Right atrium auricular region (tissue), 2 donors: ENCODE measurements around the gene GSDME. TPM values are rescaled to one million over a fixed set of nuclear protein-coding genes. Genes with fewer than 3 reads are reported as not detected.

ENCODE experiments used
- DNase-seq: peaks from one replicate; pipeline ENCODE4 v3.0.0-alpha.2; 2019; ENCODE audit warnings: low spot score
- H3K27ac ChIP-seq, 2 donors: fragments of 200-600 bp; sonication (generic); 1 replicate in 1 of 2; 2 replicates in 1 of 2; pipeline ENCODE4 v1.5.1; 2016 to 2019
- H3K27me3 ChIP-seq, 2 donors: fragments of 200-600 bp; sonication (generic); one replicate each; pipeline versions ENCODE4 v1.5.1 to v1.6.0; 2017 to 2019
- H3K36me3 ChIP-seq: fragments of 200-600 bp; sonication (generic); one replicate; pipeline ENCODE4 v1.5.1; 2016
- H3K4me1 ChIP-seq, 2 donors: fragments of 200-600 bp; sonication (generic); one replicate each; pipeline versions ENCODE4 v1.5.1 to v1.6.0; 2017 to 2019
- H3K4me3 ChIP-seq, 2 donors: fragments of 200-600 bp; sonication (generic); 1 replicate in 1 of 2; 2 replicates in 1 of 2; pipeline ENCODE4 v1.5.1; 2017 to 2019; ENCODE audit warnings: mild to moderate bottlenecking in 1 of 2, moderate library complexity in 1 of 2
- H3K9me3 ChIP-seq, 2 donors: fragments of 200-600 bp; sonication (generic); one replicate each; pipeline ENCODE4 v1.5.1; 2019
- total RNA-seq, 2 donors: library from RNA; depleted of rRNA; stranded (reverse); fragments of >200 nt; gene quantifications; one replicate each; pipeline ENCODE4 v1.1.0, GENCODE V29; 2016
- TF ChIP-seq, protein P1 (sequence below), 2 donors: fragments of 200-600 bp; sonication (generic); IDR thresholded peaks; one replicate each; pipeline ENCODE4 v1.5.1; 2019; ENCODE audit warnings: antibody characterized with exemption in 2 of 2

The GSDME gene
- total RNA-seq, 2 donors from 2014 or later, result 7.7 to 11.9 TPM

DNA sequence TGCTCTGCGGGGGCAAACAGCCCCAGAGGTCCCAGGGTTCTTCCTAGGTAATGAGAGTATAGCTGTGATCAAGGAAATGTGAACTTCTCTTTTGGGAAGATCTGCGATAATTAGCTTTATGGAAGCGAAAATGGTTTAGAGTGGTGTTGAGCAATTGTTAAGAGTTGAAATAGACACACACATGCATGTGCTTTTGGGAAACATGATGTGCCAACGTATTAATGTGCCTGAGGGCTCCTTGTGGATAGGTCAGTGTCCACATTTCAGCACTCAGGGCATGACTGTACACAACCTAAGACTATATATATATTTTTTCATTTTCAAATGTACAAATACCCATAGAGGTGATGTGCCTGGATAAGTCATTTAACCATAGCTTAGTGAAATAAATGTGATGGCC, 67.0 kb downstream of the GSDME start:
- H3K4me3 ChIP-seq, result no peak overlapping the region
- H3K4me1 ChIP-seq, result no peaks in the 10 kb centered on the region
- no peak for DNase-seq
- no peaks in the 10 kb centered on the region for H3K36me3 ChIP-seq
- TF ChIP-seq, protein P1, sequence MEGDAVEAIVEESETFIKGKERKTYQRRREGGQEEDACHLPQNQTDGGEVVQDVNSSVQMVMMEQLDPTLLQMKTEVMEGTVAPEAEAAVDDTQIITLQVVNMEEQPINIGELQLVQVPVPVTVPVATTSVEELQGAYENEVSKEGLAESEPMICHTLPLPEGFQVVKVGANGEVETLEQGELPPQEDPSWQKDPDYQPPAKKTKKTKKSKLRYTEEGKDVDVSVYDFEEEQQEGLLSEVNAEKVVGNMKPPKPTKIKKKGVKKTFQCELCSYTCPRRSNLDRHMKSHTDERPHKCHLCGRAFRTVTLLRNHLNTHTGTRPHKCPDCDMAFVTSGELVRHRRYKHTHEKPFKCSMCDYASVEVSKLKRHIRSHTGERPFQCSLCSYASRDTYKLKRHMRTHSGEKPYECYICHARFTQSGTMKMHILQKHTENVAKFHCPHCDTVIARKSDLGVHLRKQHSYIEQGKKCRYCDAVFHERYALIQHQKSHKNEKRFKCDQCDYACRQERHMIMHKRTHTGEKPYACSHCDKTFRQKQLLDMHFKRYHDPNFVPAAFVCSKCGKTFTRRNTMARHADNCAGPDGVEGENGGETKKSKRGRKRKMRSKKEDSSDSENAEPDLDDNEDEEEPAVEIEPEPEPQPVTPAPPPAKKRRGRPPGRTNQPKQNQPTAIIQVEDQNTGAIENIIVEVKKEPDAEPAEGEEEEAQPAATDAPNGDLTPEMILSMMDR (IDR thresholded peaks at IDR 0.05), result no peak
- no peak overlapping the region for H3K27ac ChIP-seq
- H3K27me3 ChIP-seq, result no peaks in the 10 kb centered on the region
- H3K9me3 ChIP-seq, result no peaks in the 10 kb centered on the region

DNA sequence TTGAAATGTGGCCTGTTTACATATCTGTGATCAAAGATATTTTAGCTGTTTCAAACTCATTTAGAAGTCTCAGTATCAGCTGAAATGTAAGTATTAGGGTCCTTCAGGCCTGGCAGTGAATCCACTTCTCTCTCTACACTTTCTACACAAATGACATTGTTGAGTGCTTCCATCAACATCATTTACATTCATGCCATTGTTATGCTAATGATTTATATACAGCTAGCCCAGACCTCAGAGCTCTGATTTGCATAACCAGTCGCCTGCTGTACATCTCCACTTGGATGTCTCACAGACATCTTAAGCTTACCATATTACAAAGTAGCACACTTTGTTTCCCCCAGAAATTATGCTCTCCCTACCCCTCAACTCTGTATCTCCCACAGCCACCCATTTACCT, 71.6 kb downstream of the GSDME start:
- no peaks in the 10 kb centered on the region for H3K36me3 ChIP-seq
- TF ChIP-seq, protein P1 (IDR thresholded peaks at IDR 0.05), result no peak
- DNase-seq, result no peak
- no peak overlapping the region for H3K4me3 ChIP-seq
- H3K27me3 ChIP-seq, result no peaks in the 10 kb centered on the region
- no peaks in the 10 kb centered on the region for H3K9me3 ChIP-seq
- H3K4me1 ChIP-seq, result no peaks in the 10 kb centered on the region
- no peak overlapping the region for H3K27ac ChIP-seq

DNA sequence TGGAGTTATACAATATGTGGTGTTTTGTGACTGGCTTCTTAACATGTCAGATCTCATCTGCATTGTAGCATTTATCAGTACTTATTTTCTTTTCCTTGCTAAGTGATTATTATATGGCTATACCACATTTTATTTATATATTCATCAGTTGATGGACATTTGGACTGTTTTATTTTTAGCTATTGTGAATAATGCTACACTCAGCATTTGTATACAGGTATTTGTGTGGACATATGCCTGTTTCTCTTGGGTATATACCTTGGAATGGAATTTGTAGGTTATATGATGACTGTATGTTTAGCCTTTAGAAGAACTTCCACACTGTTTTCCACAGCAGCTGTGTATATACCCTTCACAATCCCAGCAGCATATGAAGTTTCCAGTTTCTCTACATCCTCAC, 86.5 kb downstream of the GSDME start:
- no peak overlapping the region for H3K27ac ChIP-seq
- no peak overlapping the region for H3K4me3 ChIP-seq
- no peaks in the 10 kb centered on the region for H3K4me1 ChIP-seq
- no peak for DNase-seq
- H3K27me3 ChIP-seq, result no peaks in the 10 kb centered on the region
- TF ChIP-seq, protein P1 (IDR thresholded peaks at IDR 0.05), result no peak
- H3K36me3 ChIP-seq, result no peaks in the 10 kb centered on the region
- H3K9me3 ChIP-seq, result no peaks in the 10 kb centered on the region

DNA sequence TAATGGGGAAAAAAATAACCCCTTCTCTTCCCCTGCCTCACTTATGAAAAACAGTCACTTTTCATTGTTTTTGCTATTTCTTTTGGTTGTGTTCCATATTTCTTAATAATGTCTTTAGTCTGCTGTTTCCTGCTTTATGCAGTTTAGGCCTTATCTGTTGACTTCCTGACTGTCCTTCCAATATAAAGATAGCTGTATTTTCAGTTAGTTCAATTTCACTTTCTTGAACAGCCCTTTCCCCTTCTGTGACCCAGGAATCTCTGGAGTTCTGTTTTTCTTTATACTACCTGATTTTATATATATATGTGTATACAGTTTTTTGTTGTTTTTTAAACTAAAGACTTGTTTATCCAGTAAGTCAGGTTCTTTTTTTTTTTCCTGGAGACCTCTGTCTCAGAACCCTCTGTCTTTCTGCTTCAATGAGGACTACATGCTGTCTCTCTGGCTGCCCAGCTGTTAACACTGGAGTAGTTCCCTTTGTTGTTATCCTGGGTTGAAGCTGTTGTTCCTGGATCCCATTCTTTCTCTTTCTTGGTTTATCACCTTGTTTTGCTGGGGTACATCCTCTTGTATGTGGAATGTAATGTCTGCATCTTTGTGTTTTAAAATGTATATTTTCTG, 87.2 kb downstream of the GSDME start:
- H3K9me3 ChIP-seq, result no peaks in the 10 kb centered on the region
- H3K4me1 ChIP-seq, result no peaks in the 10 kb centered on the region
- DNase-seq, result no peak
- H3K27ac ChIP-seq, result no peak overlapping the region
- no peaks in the 10 kb centered on the region for H3K27me3 ChIP-seq
- TF ChIP-seq, protein P1 (IDR thresholded peaks at IDR 0.05), result no peak
- no peaks in the 10 kb centered on the region for H3K36me3 ChIP-seq
- H3K4me3 ChIP-seq, result no peak overlapping the region

DNA sequence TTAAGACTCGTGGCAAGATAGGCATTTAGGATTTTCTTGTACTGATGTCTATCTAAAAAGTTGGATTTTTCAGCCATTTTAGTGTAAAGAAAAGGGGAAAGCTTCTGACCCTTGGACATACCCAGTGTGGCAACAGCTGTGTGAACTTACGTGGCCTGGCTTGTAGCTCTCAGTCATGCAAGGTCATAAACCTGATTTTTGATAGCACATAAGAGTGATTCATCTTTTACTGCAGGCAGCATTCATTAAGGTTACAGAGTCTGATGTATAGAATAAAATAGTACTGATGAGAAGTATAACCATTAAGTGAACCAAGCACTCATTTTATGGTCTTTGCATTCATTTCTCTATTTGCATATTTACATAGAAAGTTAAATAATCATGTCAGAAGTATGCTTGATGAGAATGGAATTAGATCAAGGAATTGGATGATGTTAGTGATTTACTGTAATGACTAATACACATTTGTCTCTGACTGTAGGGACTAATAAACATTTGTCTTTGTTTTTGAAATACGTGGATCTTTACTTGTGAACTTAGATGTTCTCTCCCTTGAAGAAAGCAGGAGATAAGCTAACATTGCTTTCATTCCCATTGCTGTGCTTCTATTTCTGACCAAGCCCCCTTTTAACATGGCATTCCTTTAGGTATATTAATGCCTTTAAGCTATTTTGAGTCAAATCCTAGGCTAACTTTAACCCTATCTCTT, 88.2 kb downstream of the GSDME start:
- DNase-seq, result no peak
- no peaks in the 10 kb centered on the region for H3K4me1 ChIP-seq
- no peaks in the 10 kb centered on the region for H3K9me3 ChIP-seq
- H3K4me3 ChIP-seq, result no peak overlapping the region
- no peaks in the 10 kb centered on the region for H3K36me3 ChIP-seq
- no peak overlapping the region for H3K27ac ChIP-seq
- H3K27me3 ChIP-seq, result no peaks in the 10 kb centered on the region
- TF ChIP-seq, protein P1 (IDR thresholded peaks at IDR 0.05), result no peak
